Activated CD8-positive, alpha-beta memory T cell treated with anti-CD3 and anti-CD28 coated beads for 4 hours (primary cell): ENCODE results near the gene CRYGS.
A peak's percentile ranks its signal among the peaks of the same experiment; 100 is the strongest.
"Not testable (repeated sequence)": the region's sequence is repeated elsewhere in the genome, so short reads cannot be mapped to it uniquely, and the experiment has no call there.

Experiments used
- DNase-seq, 2 donors: peaks; one replicate each; pipeline ENCODE4 v3.0.0-alpha.2; 2020; ENCODE audit warnings: low read depth in 2 of 2

Gene CRYGS

DNA sequence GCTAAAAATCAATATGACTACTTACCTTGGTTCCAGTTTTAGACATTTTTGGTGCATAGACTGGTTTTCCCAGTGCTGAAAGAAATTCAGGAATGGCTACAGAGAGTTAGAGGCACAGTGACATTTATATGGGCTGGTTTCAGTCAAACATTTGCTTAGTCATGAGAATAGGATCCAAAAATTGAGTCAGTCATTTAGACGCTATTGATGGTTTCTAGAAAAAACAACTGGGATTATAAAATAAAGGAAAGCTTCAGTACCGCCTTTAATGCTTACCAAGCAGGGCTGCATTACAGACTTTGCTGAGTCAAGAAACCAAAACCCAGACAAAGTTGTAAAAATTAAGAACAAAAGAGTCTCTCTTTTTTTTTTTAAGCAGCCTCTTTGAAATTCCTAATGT lies at the start of gene CRYGS:
TSS of gene CRYGS (minus strand) at position 100 of the 400 bp plus-strand sequence. CDS start at position 46, 54 bp downstream.
- no peak for DNase-seq

- DNase-seq, result no peak
Measured at GRCh38 chr3:186593862-186594261, 49.7 kb upstream of the CRYGS start.

DNA sequence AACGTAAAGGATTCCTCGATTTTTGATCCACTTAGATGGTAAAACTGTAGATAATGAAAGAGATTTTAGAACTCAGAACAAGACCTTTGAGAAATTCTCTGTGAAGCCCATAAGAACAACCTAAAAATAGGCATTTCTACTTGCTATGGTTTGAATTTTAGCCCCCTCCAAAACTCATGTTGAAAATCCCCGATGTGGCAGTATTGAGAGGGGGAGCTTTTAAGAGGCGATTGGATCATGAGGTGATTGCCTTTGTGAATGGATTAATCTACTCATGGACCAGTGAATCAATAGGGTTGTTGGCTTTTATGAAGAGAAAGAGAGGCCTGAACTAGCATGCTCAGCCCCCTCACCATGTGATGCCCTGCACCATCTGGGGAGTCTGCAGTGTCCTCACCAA lies 48.5 kb upstream of the CRYGS start:
- no peak for DNase-seq

- no peak for DNase-seq
Measured at GRCh38 chr3:186590580-186591295, 46.6 kb upstream of the CRYGS start.

DNA sequence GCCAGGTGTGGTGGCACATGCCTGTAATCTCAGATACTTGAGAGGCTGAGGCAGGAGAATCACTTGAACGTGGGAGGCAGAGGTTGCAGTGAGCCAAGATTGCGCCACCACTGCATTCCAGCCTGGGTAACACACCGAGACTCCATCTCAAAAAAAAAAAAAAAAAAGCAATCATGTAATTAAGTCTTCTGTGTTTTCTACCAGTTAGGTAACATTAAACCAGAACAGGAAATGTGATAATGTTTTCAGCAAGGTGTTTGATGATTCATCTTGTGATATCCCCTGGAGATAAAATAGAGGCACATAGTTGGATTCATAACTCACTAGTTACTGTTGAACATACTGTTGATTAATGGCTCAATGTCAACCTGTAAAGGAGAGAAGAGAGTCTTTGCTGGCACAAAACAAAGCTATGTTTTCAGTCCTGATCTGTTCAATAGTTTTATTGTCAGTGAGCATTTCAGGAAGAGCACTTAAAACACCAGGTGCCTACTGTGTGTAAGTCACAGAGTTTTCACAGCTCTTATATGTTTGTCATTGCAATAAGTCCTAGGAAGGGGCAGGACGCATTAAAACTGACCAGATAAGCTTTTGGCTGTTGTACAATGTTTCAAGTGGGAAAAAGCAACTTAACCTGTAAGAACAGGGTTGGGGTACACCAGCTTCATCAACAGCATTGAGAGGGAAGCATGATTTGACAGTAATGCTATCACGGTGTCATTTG lies 45.8 kb upstream of the CRYGS start:
- no peak for DNase-seq

DNA sequence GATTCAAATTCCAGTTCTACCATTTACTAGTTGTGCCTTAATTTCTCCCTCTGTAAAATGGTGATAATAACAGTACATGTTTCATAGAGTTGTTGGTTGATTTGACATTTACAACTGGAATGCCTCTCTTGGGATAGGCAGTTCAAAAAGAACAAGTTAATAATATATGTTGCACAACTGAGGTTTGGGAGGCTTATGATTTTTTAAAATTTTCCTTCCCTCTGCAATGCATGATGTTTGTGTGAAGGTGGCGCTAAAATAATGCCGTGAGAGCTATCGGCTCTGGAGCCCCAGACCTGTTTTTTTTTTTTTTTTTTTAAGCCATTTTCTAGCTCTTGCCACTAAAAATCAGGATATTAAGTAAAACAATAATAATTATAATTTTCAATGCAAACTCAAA lies 44.9 kb upstream of the CRYGS start:
- DNase-seq, result no peak

- no peak for DNase-seq
Measured at GRCh38 chr3:186588632-186589031, 44.5 kb upstream of the CRYGS start.

GRCh38 chr3:186587183-186587582 lies 43.0 kb upstream of the CRYGS start:
- DNase-seq, result no peak

GRCh38 chr3:186586245-186586644 lies 42.1 kb upstream of the CRYGS start:
- not testable (repeated sequence) for DNase-seq

GRCh38 chr3:186583831-186584230 lies 39.7 kb upstream of the CRYGS start:
- DNase-seq, result no peak

- DNase-seq, result no peak
Measured at GRCh38 chr3:186582541-186582940, 38.4 kb upstream of the CRYGS start.

- no peak for DNase-seq
Measured at GRCh38 chr3:186580785-186581184, 36.6 kb upstream of the CRYGS start.

GRCh38 chr3:186577521-186577920 lies 33.3 kb upstream of the CRYGS start:
- no peak for DNase-seq

GRCh38 chr3:186571644-186572013 lies 27.4 kb upstream of the CRYGS start:
- no peak for DNase-seq

GRCh38 chr3:186570941-186571643 lies 26.9 kb upstream of the CRYGS start:
- no peak for DNase-seq

DNA sequence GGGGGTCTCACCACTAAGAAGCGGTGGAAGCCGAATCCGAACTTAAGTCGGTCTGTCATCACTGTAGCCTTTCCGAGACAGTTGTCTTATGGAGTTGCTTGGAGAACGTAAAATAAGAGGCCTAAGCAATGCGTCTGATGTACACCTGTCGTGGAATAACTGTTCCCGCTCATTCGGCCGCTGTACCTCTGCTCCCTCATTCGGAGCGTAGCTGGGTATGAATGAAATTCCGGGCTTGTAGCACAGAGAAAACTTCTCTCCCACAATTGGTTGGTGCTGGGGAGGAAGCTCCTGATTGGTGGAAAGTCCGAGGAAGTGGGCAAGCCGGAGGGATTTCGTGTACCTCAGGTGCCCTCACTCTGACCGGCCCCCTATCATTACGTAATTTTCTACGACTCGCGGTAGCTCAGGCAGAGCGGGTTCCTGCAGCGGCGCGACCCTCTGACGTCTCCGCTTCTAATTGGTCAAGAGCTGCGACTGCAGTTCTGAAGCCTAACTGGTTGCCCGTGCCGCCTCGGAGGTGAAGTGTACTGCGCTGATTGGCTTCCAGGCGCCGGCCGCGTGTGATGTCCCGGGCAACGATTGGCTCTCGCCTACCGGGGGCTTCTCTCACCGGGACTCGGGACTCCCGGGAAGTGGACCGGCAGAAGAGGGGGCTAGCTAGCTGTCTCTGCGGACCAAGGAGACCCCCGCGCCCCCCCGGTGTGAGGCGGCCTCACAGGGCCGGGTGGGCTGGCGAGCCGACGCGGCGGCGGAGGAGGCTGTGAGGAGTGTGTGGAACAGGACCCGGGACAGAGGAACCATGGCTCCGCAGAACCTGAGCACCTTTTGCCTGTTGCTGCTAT lies 26.1 kb upstream of the CRYGS start, which contains the start of gene DNAJB11:
TSS of gene DNAJB11 (plus strand) at position 625 of the 845 bp plus-strand sequence. CDS start at position 803, 178 bp downstream.
- peak; percentile 96 to 98 for DNase-seq

GRCh38 chr3:186569779-186570095 lies 25.6 kb upstream of the CRYGS start:
- no peak for DNase-seq

GRCh38 chr3:186569361-186569760 lies 25.2 kb upstream of the CRYGS start:
- DNase-seq, result not testable (repeated sequence)

- peak; percentile 84 to 94 for DNase-seq
Measured at GRCh38 chr3:186567072-186567921, 23.1 kb upstream of the CRYGS start, which contains the start of gene TBCCD1. Gene TBCCD1, minus strand, starts transcription at chr3:186567339. Its CDS starts 3,010 bp downstream, at chr3:186564329.

DNA sequence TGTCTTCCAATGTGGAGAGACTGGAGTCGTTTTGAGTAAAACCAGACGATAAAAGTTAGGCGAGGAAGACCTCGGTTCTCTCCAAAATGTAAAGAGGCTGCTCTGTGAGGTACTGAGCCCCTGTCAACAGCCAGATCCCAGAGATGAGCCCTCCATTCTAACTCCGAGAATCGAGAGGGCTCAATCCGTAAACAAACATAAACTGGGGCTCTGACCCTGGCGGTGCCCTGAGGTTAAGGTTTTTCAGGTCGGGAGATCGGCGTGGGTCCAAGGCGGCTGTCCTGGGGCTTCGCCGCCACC lies 22.5 kb upstream of the CRYGS start:
- DNase-seq, result no peak

GRCh38 chr3:186564586-186564985 lies 20.4 kb upstream of the CRYGS start:
- DNase-seq, result no peak
